H1 (cell line): Measurements from ENCODE around the gene PTPA. TPM values are rescaled to one million over a fixed set of nuclear protein-coding genes. Genes with fewer than 3 reads are reported as not detected.

Experiments used
- CTCF ChIA-PET: fragments of 300-600 bp; sonication (Branson Sonifier 250); formaldehyde crosslinking; loops from one replicate; lab custom pipeline; 2021; ENCODE audit not compliant: partially characterized antibody; lab: Charles Lee
- POLR2A ChIA-PET: fragments of 300-600 bp; sonication (Branson Sonifier 250); formaldehyde crosslinking; loops from one replicate; lab custom pipeline; 2021; ENCODE audit warnings: inconsistent platforms; ENCODE audit not compliant: partially characterized antibody; lab: Charles Lee
- DNase-seq, 2 experiments: peaks; one replicate each; pipeline versions ENCODE4 v3.0.0 to v3.0.0-alpha.2; 2010 to 2022; ENCODE audit warnings: low spot score in 2 of 2, low read depth in 1 of 2, mixed read lengths in 1 of 2
- FAIRE-seq: peaks from 2 replicates; lab custom pipeline; 2011; peaks lifted over from hg19 to GRCh38; lab: Jason Lieb, UNC
- H2AFZ ChIP-seq: 2 replicates; pipeline ENCODE4 v1.8.1; 2012; ENCODE audit warnings: low read length, inconsistent platforms
- H2AK5ac ChIP-seq: 2 replicates; pipeline ENCODE4 v1.6.1; 2013; ENCODE audit warnings: low read depth, low read length
- H2BK120ac ChIP-seq: replicated peaks from 2 replicates; pipeline ENCODE3; 2013; ENCODE audit warnings: low read depth, low read length, inconsistent platforms
- H2BK12ac ChIP-seq: 2 replicates; pipeline ENCODE4 v1.6.1; 2013; ENCODE audit warnings: low read depth, low read length
- H2BK15ac ChIP-seq: 2 replicates; pipeline ENCODE4 v1.6.1; 2013; ENCODE audit warnings: low read length
- H2BK20ac ChIP-seq: 2 replicates; pipeline ENCODE4 v1.6.1; 2013; ENCODE audit warnings: low read length
- H2BK5ac ChIP-seq: 2 replicates; pipeline ENCODE4 v1.6.1; 2013; ENCODE audit warnings: low read depth, low read length
- H3K14ac ChIP-seq: 2 replicates; pipeline ENCODE4 v1.6.1; 2013; ENCODE audit warnings: inconsistent platforms; ENCODE audit not compliant: insufficient read length
- H3K18ac ChIP-seq: 2 replicates; pipeline ENCODE4 v1.6.1; 2013; ENCODE audit warnings: low read length; ENCODE audit errors: extremely low read depth
- H3K23ac ChIP-seq: 2 replicates; pipeline ENCODE4 v1.6.1; 2013; ENCODE audit warnings: inconsistent platforms; ENCODE audit not compliant: insufficient read length
- H3K23me2 ChIP-seq: 2 replicates; pipeline ENCODE4 v1.6.1; 2013; ENCODE audit warnings: low read depth, low read length
- H3K27ac ChIP-seq: 2 replicates; pipeline ENCODE4 v1.6.1; 2011; ENCODE audit warnings: low read depth, low read length, inconsistent platforms
- H3K27me3 ChIP-seq, 4 experiments: replicated peaks in 1 of 4; 1 replicate in 1 of 4; 2 replicates in 3 of 4; pipeline versions ENCODE4 v1.6.1 to v1.8.1; 2011 to 2013; ENCODE audit warnings: low read length in 3 of 4, mild to moderate bottlenecking in 3 of 4, inconsistent platforms in 2 of 4, mixed read lengths in 2 of 4, moderate library complexity in 1 of 4; ENCODE audit not compliant: control insufficient read depth in 3 of 4, insufficient read depth in 3 of 4; ENCODE audit errors: extremely low read depth in 1 of 4
- H3K36me3 ChIP-seq, 4 experiments: 2 replicates each; pipeline versions ENCODE4 v1.6.1 to v1.8.1; 2011 to 2013; ENCODE audit warnings: mild to moderate bottlenecking in 4 of 4, low read length in 3 of 4, moderate library complexity in 2 of 4, control low read depth in 1 of 4, inconsistent platforms in 1 of 4; ENCODE audit not compliant: insufficient read depth in 4 of 4, control insufficient read depth in 2 of 4
- H3K4ac ChIP-seq: replicated peaks from 2 replicates; pipeline ENCODE3; 2013; ENCODE audit warnings: low read length, low read depth, mixed read lengths, inconsistent platforms; ENCODE audit not compliant: insufficient read length
- H3K4me1 ChIP-seq, 4 experiments: replicated peaks in 1 of 4; 1 replicate in 1 of 4; 2 replicates in 3 of 4; pipeline versions ENCODE4 v1.6.1 to v1.8.1; 2011 to 2013; ENCODE audit warnings: low read length in 3 of 4, inconsistent platforms in 2 of 4, mixed read lengths in 1 of 4; ENCODE audit not compliant: insufficient read depth in 4 of 4, control insufficient read depth in 3 of 4
- H3K4me2 ChIP-seq, 2 experiments: 2 replicates each; pipeline versions ENCODE4 v1.6.1 to v1.8.1; 2011 to 2013; ENCODE audit warnings: low read depth in 2 of 2, low read length in 2 of 2, control low read depth in 1 of 2, inconsistent platforms in 1 of 2, mild to moderate bottlenecking in 1 of 2; ENCODE audit not compliant: insufficient read depth in 1 of 2
- H3K4me3 ChIP-seq, 4 experiments: fragments of 200-600, 300-600 bp in 1 of 4; sonication (generic), shearing (Covaris generic), sonication (Bioruptor Twin) in 1 of 4; 2 replicates each; pipeline versions ENCODE4 v1.5.1 to v1.8.1; 2011 to 2016; ENCODE audit warnings: low read length in 4 of 4, low read depth in 3 of 4, control low read depth in 2 of 4, inconsistent platforms in 2 of 4, mild to moderate bottlenecking in 2 of 4, mixed read lengths in 1 of 4, moderate library complexity in 1 of 4; ENCODE audit not compliant: insufficient read depth in 2 of 4; ENCODE audit errors: extremely low read depth in 1 of 4
- H3K56ac ChIP-seq: replicated peaks from 2 replicates; pipeline ENCODE3; 2013; ENCODE audit warnings: low read depth, mild to moderate bottlenecking, mixed read lengths, low read length, inconsistent platforms; ENCODE audit not compliant: insufficient read length
- H3K79me1 ChIP-seq: 2 replicates; pipeline ENCODE4 v1.6.1; 2013; ENCODE audit warnings: low read depth, low read length, control low read depth
- H3K79me2 ChIP-seq, 2 experiments: 2 replicates each; pipeline versions ENCODE4 v1.6.1 to v1.8.1; 2012 to 2013; ENCODE audit warnings: low read length in 2 of 2, mild to moderate bottlenecking in 2 of 2, inconsistent platforms in 1 of 2; ENCODE audit not compliant: insufficient read depth in 2 of 2, control insufficient read depth in 1 of 2
- H3K9ac ChIP-seq, 4 experiments: replicated peaks in 1 of 4; 1 replicate in 1 of 4; 2 replicates in 3 of 4; pipeline versions ENCODE4 v1.6.1 to v1.8.1; 2011 to 2013; ENCODE audit warnings: low read depth in 3 of 4, low read length in 3 of 4, control low read depth in 2 of 4, mild to moderate bottlenecking in 2 of 4, moderate library complexity in 2 of 4, inconsistent platforms in 1 of 4; ENCODE audit errors: extremely low read depth in 1 of 4
- H3K9me3 ChIP-seq, 2 experiments: 2 replicates each; pipeline versions ENCODE4 v1.6.1 to v1.8.1; 2012 to 2013; ENCODE audit warnings: mild to moderate bottlenecking in 2 of 2, moderate library complexity in 2 of 2, control low read depth in 1 of 2, inconsistent platforms in 1 of 2, low read depth in 1 of 2, low read length in 1 of 2, mixed read lengths in 1 of 2; ENCODE audit not compliant: insufficient read depth in 2 of 2
- H4K20me1 ChIP-seq, 2 experiments: replicated peaks in 1 of 2; 2 replicates each; pipeline versions ENCODE3 to v1.8.1; 2011 to 2013; ENCODE audit warnings: inconsistent platforms in 2 of 2, low read length in 2 of 2, mild to moderate bottlenecking in 1 of 2; ENCODE audit not compliant: insufficient read depth in 2 of 2, control insufficient read depth in 1 of 2
- H4K5ac ChIP-seq: 2 replicates; pipeline ENCODE4 v1.6.1; 2013; ENCODE audit warnings: low read length, low read depth, mixed read lengths, inconsistent platforms; ENCODE audit not compliant: insufficient read length
- H4K8ac ChIP-seq: 2 replicates; pipeline ENCODE4 v1.8.0; 2013; ENCODE audit warnings: mild to moderate bottlenecking, moderate library complexity, low read length, inconsistent platforms; ENCODE audit not compliant: insufficient read depth; ENCODE audit errors: extremely low read depth
- H4K91ac ChIP-seq: replicated peaks from 2 replicates; pipeline ENCODE3; 2013; ENCODE audit warnings: low read length, mixed read lengths, inconsistent platforms; ENCODE audit not compliant: insufficient read length
- GTF2F1 ChIP-seq: IDR thresholded peaks from 2 replicates; pipeline ENCODE4 v1.6.1; 2012; ENCODE audit warnings: low read depth, low read length, improper control_type of control experiment, borderline replicate concordance
- HDAC2 ChIP-seq, 2 experiments: fragments of 300-600 bp in 1 of 2; sonication (generic) in 1 of 2; IDR thresholded peaks; 2 replicates each; pipeline ENCODE4 v1.6.1; 2011 to 2012; ENCODE audit warnings: low read depth in 2 of 2, low read length in 2 of 2, mild to moderate bottlenecking in 2 of 2, moderate library complexity in 2 of 2, borderline replicate concordance in 1 of 2, inconsistent platforms in 1 of 2
- NANOG ChIP-seq: IDR thresholded peaks from 2 replicates; pipeline ENCODE4 v1.6.1; 2011; ENCODE audit warnings: low read length, low read depth, mild to moderate bottlenecking, inconsistent platforms; ENCODE audit not compliant: insufficient read depth, poor library complexity, severe bottlenecking
- RXRA ChIP-seq: IDR thresholded peaks from 2 replicates; pipeline ENCODE4 v1.6.1; 2011; ENCODE audit warnings: low read depth, mild to moderate bottlenecking, low read length, moderate library complexity; ENCODE audit not compliant: insufficient read depth
- SAP30 ChIP-seq: fragments of 300-600 bp; sonication (generic); IDR thresholded peaks from 2 replicates; pipeline ENCODE4 v1.7.1; 2012; ENCODE audit warnings: low read length, moderate library complexity, mild to moderate bottlenecking, inconsistent platforms; ENCODE audit not compliant: insufficient read depth, insufficient replicate concordance
- SIX5 ChIP-seq: IDR thresholded peaks from 2 replicates; pipeline ENCODE4 v1.6.1; 2011; ENCODE audit warnings: mild to moderate bottlenecking, low read depth, low read length
- SP1 ChIP-seq: IDR thresholded peaks from 2 replicates; pipeline ENCODE4 v1.6.1; 2011; ENCODE audit warnings: low read depth, low read length
- SP4 ChIP-seq: IDR thresholded peaks from 2 replicates; pipeline ENCODE4 v1.6.1; 2012; ENCODE audit warnings: low read length, inconsistent platforms
- TEAD4 ChIP-seq: IDR thresholded peaks from 2 replicates; pipeline ENCODE4 v1.6.1; 2012; ENCODE audit warnings: low read depth, low read length, inconsistent platforms, mixed read lengths
- WGBS, 2 experiments: shearing (Covaris generic) in 1 of 2; methylation state at CpG; one replicate each; pipeline versions ENCODE4 v1.1.6 to v1.1.7; 2013 to 2015; ENCODE audit warnings: low lambda C conversion rate in 2 of 2, mixed read lengths in 2 of 2, inconsistent platforms in 1 of 2, low coverage in 1 of 2, missing lambda C conversion rate in 1 of 2; ENCODE audit not compliant: insufficient replicate concordance in 2 of 2, insufficient coverage in 1 of 2, insufficient read length in 1 of 2; ENCODE audit errors: extremely low coverage in 1 of 2, missing lambda C conversion rate in 1 of 2; 5-methylcytosine and 5-hydroxymethylcytosine counted together
- polyA plus RNA-seq, 7 experiments: library from polyadenylated mRNA; depleted of rRNA in 3 of 7; stranded (reverse) in 5 of 7; unstranded in 2 of 7; fragments of >200 nt in 5 of 7; fragments of 200-250 nt in 2 of 7; gene quantifications; 1 replicate in 5 of 7; 2 replicates in 1 of 7; 4 replicates in 1 of 7; pipeline versions ENCODE4 v1.2.1 to v1.2.3, GENCODE V29; 2011 to 2013; ENCODE audit warnings: missing spikeins in 2 of 7, mixed read lengths in 2 of 7
- total RNA-seq: library from RNA; stranded (reverse); fragmentation: NEBNext Ultra II Directional; extraction: Animal tissue kit (Norgen Biotek cat#: 25700); gene quantifications from 2 replicates; pipeline ENCODE4 v1.2.1, GENCODE V29; 2021

PTPA gene
- total and polyA plus RNA-seq, 2 of the 8 experiments (the other 6 are each of a cell fraction or from before 2014, with no cell fraction given): 114 to 145 TPM

DNA sequence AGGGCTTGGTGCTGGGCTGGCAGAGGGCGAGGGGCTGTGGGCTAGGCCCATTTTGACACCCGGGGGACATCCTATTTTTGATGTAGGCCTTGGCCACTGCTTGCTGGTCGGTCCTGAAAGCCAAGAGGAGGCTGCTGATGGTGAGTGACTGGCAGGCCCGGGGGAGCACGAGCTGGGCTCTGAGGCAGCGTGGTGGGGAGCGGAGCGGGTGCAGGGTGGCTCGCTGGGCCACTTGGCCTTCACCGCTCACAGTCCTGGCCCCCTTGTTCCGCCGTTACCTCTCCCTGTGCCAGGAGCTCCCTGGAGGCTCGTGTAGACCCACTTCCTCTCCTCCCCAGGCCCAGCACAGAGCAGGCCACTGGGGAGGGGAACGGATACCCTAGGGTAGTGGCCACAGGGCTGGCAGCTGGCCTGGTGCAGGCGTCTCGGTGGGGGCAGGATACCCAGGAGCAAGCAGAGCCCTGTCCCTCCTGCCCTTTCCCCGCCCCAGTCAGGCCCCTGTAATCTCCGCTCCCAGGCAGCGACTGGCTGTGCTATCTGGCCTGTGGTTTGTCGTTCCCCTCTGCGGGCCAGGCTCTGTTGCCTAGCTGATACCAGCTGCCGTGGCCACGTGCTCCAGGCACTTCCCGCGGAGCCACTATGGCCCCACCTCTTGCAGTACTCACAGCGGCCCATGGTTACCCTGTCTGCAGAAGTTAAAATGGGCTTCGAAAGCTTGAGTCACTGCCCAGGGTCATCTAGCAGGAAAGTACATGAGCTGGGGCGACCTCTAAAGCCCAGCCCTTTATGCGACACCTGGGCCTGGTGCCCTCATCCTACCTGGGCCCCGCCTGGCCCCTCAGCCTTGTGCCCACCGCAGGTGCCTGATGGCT is 42.0 kb upstream of the PTPA start:
- no peaks in the 10 kb centered on the region for H3K79me2 ChIP-seq
- H3K18ac ChIP-seq: no peak overlapping the region
- DNase-seq (no peak), FAIRE-seq (no peak)
- peaks cover 1 to 3% of the 10 kb centered on the region in 2 experiments for H4K20me1 ChIP-seq
- peak overlapping the region; percentile 16; the same call in 1 of the 2 replicates for H2BK5ac ChIP-seq
- H4K91ac ChIP-seq: no peak overlapping the region
- H3K9me3 ChIP-seq: no peaks in the 10 kb centered on the region
- H2AFZ ChIP-seq: no peak overlapping the region
- H2BK12ac ChIP-seq: no peak overlapping the region
- no peak overlapping the region for H3K23ac ChIP-seq
- no peak overlapping the region for H3K9ac ChIP-seq
- H4K8ac ChIP-seq: no peak overlapping the region; the same call in 1 of the 2 replicates
- no peak overlapping the region for H3K4ac ChIP-seq
- ChIA-PET CTCF (interaction anchor here (1.2 kb wide), 1 partner anchor 28 kb away, joined by 3 read pairs; no protein-coding TSS in a partner anchor), POLR2A (interaction anchor here (0.6 to 1.0 kb wide), 2 partner anchors 19 to 62 kb away, joined by 3 to 4 read pairs; no protein-coding TSS in a partner anchor)
- H3K56ac ChIP-seq: no peak overlapping the region
- 0 out of 2 replicates have a peak overlapping the region, but pooled peaks have one; percentile 13 for H2AK5ac ChIP-seq
- no peak overlapping the region for H2BK20ac ChIP-seq
- H3K27me3 ChIP-seq: no peaks in the 10 kb centered on the region
- no peaks in the 10 kb centered on the region for H3K23me2 ChIP-seq
- H3K27ac ChIP-seq: no peak overlapping the region
- H3K14ac ChIP-seq: no peak overlapping the region
- peaks cover 6 to 19% (median 17%) of the 10 kb centered on the region in 4 experiments for H3K4me1 ChIP-seq
- H2BK15ac ChIP-seq: no peak overlapping the region
- H3K4me3 ChIP-seq: no peak overlapping the region
- peaks cover 0 to 26% (median 15%) of the 10 kb centered on the region in 4 experiments; a peak in 6 of 8 replicates for H3K36me3 ChIP-seq
- H4K5ac ChIP-seq: no peak overlapping the region
- H3K4me2 ChIP-seq: no peak overlapping the region
- H3K79me1 ChIP-seq: no peaks in the 10 kb centered on the region
- H2BK120ac ChIP-seq: no peak overlapping the region
- 88% methylated on average over 27 of the region's 31 CpGs; no CpG with 5 or more reads in 1 of the 2 experiments for WGBS, 2 experiments
- TF ChIP-seq TEAD4: no peak
- no peak for TF ChIP-seq SIX5
- no peak for TF ChIP-seq NANOG
- no peak for TF ChIP-seq SP1
- no peak for TF ChIP-seq RXRA
- no peak for TF ChIP-seq GTF2F1
- no peak for TF ChIP-seq SP4
- TF ChIP-seq SAP30: no peak
- no peak for TF ChIP-seq HDAC2 (IDR thresholded peaks at IDR 0.05; ENCODE audit: borderline replicate concordance in 1 of 2, low read depth in 2 of 2, low read length in 2 of 2)
